ENCODE results near the gene ZBTB39. TPM values are rescaled to one million over a fixed set of nuclear protein-coding genes. Genes with fewer than 3 reads are reported as not detected.
A peak's percentile ranks its signal among the peaks of the same experiment; 100 is the strongest.

The ZBTB39 gene
- total and polyA plus RNA-seq, 2 of the 13 experiments (the other 11 are each of a cell fraction or from before 2014, with no cell fraction given): 6.5 to 6.9 TPM

DNA sequence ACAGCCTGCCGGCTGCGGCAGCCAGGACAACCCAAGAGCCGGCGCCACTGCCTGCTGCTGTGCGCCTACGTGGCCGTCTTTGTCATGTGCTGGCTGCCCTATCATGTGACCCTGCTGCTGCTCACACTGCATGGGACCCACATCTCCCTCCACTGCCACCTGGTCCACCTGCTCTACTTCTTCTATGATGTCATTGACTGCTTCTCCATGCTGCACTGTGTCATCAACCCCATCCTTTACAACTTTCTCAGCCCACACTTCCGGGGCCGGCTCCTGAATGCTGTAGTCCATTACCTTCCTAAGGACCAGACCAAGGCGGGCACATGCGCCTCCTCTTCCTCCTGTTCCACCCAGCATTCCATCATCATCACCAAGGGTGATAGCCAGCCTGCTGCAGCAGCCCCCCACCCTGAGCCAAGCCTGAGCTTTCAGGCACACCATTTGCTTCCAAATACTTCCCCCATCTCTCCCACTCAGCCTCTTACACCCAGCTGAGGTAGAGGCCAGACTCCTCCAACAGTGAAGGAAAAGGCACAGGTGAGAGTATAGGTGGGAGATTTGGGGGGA, 10.3 kb downstream of the ZBTB39 start:
- Histone ChIP-seq H3K4me2 (ENCODE audit: low read depth, low read length) (no peak overlapping the region), H3K36me3 (replicated peaks in 1 of 2; ENCODE audit: control insufficient read depth in 1 of 2, insufficient read depth in 2 of 2, low read length in 2 of 2) (peaks cover 2 to 5% of the 10 kb centered on the region in 2 experiments; a peak in 2 of 5 replicates), H3K27me3 (ENCODE audit: control insufficient read depth in 1 of 2, insufficient read depth in 2 of 2, low read length in 2 of 2) (no peaks in the 10 kb centered on the region; a peak in 1 of 5 replicates), H3K79me2 (ENCODE audit: insufficient read depth, low read length) (no peaks in the 10 kb centered on the region), H4K20me1 (ENCODE audit: insufficient read depth, low read length) (peaks cover under 1% of the 10 kb centered on the region; the same call in 1 of the 2 replicates), H3K4me1 (ENCODE audit: insufficient read depth, low read length) (peaks cover 14% of the 10 kb centered on the region; the same call in 1 of the 2 replicates), H3K9me3 (ENCODE audit: low read length) (no peaks in the 10 kb centered on the region), H3K9ac (ENCODE audit: insufficient read depth, low read depth, low read length) (no peak overlapping the region), H2AFZ (ENCODE audit: low read length) (no peak overlapping the region), H3K4me3 (replicated peaks in 1 of 3; ENCODE audit: insufficient read depth in 1 of 3, low read depth in 2 of 3, low read length in 3 of 3) (no peak overlapping the region), H3K27ac (ENCODE audit: extremely low read length, insufficient read depth, low read length) (no peak overlapping the region)
- CTCF ChIA-PET (ENCODE audit: low intra/inter-chr PET ratio, low total read pairs): no interaction called here
- ATAC-seq: no peak
- BruUV-seq (replicated peaks): no TSS peak
- in situ Hi-C loops (cut with HindIII; ENCODE audit: extremely low pct_ligation_motif_present, low pct_unique_long_range_greater_than_20kb): no loop called here
- 89% methylated on average over 7 of the region's 11 CpGs for WGBS (ENCODE audit: low lambda C conversion rate)
- no peak for DNase-seq (ENCODE audit: low spot score)
- peak; percentile 72 for TF ChIP-seq CREB1 (IDR thresholded peaks at IDR 0.05)
- no peak for TF ChIP-seq CREB1 (CRISPR knock-in tag; IDR thresholded peaks at IDR 0.05)
- TF ChIP-seq, protein P1, sequence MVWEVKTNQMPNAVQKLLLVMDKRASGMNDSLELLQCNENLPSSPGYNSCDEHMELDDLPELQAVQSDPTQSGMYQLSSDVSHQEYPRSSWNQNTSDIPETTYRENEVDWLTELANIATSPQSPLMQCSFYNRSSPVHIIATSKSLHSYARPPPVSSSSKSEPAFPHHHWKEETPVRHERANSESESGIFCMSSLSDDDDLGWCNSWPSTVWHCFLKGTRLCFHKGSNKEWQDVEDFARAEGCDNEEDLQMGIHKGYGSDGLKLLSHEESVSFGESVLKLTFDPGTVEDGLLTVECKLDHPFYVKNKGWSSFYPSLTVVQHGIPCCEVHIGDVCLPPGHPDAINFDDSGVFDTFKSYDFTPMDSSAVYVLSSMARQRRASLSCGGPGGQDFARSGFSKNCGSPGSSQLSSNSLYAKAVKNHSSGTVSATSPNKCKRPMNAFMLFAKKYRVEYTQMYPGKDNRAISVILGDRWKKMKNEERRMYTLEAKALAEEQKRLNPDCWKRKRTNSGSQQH (CRISPR knock-in tag; IDR thresholded peaks at IDR 0.05; ENCODE audit: low read depth): no peak
- TF ChIP-seq ATF7 (IDR thresholded peaks at IDR 0.05): peak; percentile 66
- no peak for TF ChIP-seq ATF7 (CRISPR knock-in tag; IDR thresholded peaks at IDR 0.05)
- TF ChIP-seq ZBTB37 (CRISPR knock-in tag; IDR thresholded peaks at IDR 0.05): no peak
- 0 out of 2 replicates have a peak, but pooled peaks have one; percentile 1 for TF ChIP-seq ZNF687 (CRISPR knock-in tag; IDR thresholded peaks at IDR 0.05)
- intact Hi-C loops (cut with micrococcal nuclease; ENCODE audit: unreplicated experiment): no loop called here
- no peak for FAIRE-seq
- POLR2A ChIA-PET: no interaction called here
